HFFc6 (cell line): Measurements from ENCODE around the gene SESN3. TPM values are rescaled to one million over a fixed set of nuclear protein-coding genes. Genes with fewer than 3 reads are reported as not detected.

Source experiments
- DNase-seq: peaks from one replicate; pipeline ENCODE4 v3.0.0-alpha.2; 2018
- H3K27ac Mint-ChIP-seq: 2 replicates; pipeline ENCODE4 v1.8.0; 2020; ENCODE audit warnings: mild to moderate bottlenecking, mixed read lengths
- H3K27me3 Mint-ChIP-seq: 2 replicates; pipeline ENCODE4 v1.8.0; 2021; ENCODE audit warnings: mild to moderate bottlenecking, moderate library complexity, mixed read lengths; ENCODE audit not compliant: insufficient read depth
- H3K36me3 Mint-ChIP-seq: 2 replicates; pipeline ENCODE4 v1.8.0; 2021; ENCODE audit warnings: low read depth, mixed read lengths
- H3K4me1 Mint-ChIP-seq: 2 replicates; pipeline ENCODE4 v1.8.0; 2020; ENCODE audit warnings: low read depth, mixed read lengths
- H3K4me3 Mint-ChIP-seq: 2 replicates; pipeline ENCODE4 v1.8.0; 2020; ENCODE audit warnings: mild to moderate bottlenecking, moderate library complexity, mixed read lengths
- H3K9me3 Mint-ChIP-seq: 2 replicates; pipeline ENCODE4 v1.8.0; 2020; ENCODE audit warnings: mild to moderate bottlenecking, mixed read lengths
- CTCF ChIP-seq: fragments of 200-600 bp; sonication (generic); IDR thresholded peaks from 2 replicates; pipeline ENCODE4 v1.5.0; 2021; ENCODE audit warnings: antibody characterized with exemption, mild to moderate bottlenecking
- total RNA-seq, 6 experiments: library from RNA; stranded (reverse); fragmentation: NEBNext Ultra II Directional; extraction: Animal tissue kit (Norgen Biotek cat#: 25700); gene quantifications; 2 replicates in 1 of 6; 3 replicates in 5 of 6; pipeline ENCODE4 v1.2.3, GENCODE V29; 2021

The SESN3 gene
- total RNA-seq, 6 experiments from 2014 or later: 0.12 to 0.28 (median 0.21) TPM

- no peak for TF ChIP-seq CTCF
- H3K9me3 Mint-ChIP-seq: no peaks in the 10 kb centered on the region
- H3K4me1 Mint-ChIP-seq: no peaks in the 10 kb centered on the region
- no peak overlapping the region for H3K27ac Mint-ChIP-seq
- H3K36me3 Mint-ChIP-seq: no peaks in the 10 kb centered on the region
- DNase-seq: no peak
- no peaks in the 10 kb centered on the region; the same call in 1 of the 2 replicates for H3K27me3 Mint-ChIP-seq
- H3K4me3 Mint-ChIP-seq: no peak overlapping the region
These were observed 60.7 kb downstream of the SESN3 start for GRCh38 chr11:95170294-95170693.

- H3K27me3 Mint-ChIP-seq: peaks cover 7% of the 10 kb centered on the region
- H3K9me3 Mint-ChIP-seq: no peaks in the 10 kb centered on the region
- H3K4me1 Mint-ChIP-seq: no peaks in the 10 kb centered on the region
- no peaks in the 10 kb centered on the region for H3K36me3 Mint-ChIP-seq
- TF ChIP-seq CTCF: no peak
- no peak overlapping the region for H3K4me3 Mint-ChIP-seq
- no peak for DNase-seq
- no peak overlapping the region for H3K27ac Mint-ChIP-seq
These were observed 64.2 kb downstream of the SESN3 start for GRCh38 chr11:95166781-95167180.

GRCh38 chr11:95165638-95166037 is 65.4 kb downstream of the SESN3 start:
- no peak for DNase-seq

GRCh38 chr11:95163106-95163505 is 67.9 kb downstream of the SESN3 start:
- no peak overlapping the region for H3K4me3 Mint-ChIP-seq
- DNase-seq: no peak
- H3K27ac Mint-ChIP-seq: no peak overlapping the region
- no peak for TF ChIP-seq CTCF
- H3K27me3 Mint-ChIP-seq: peaks cover 16% of the 10 kb centered on the region
- no peaks in the 10 kb centered on the region for H3K4me1 Mint-ChIP-seq
- no peaks in the 10 kb centered on the region for H3K36me3 Mint-ChIP-seq
- no peaks in the 10 kb centered on the region for H3K9me3 Mint-ChIP-seq

More at GRCh38 chr11:95165638-95166037, 65.4 kb downstream of the SESN3 start:
- Mint-ChIP-seq H3K27ac (no peak overlapping the region), H3K36me3 (no peaks in the 10 kb centered on the region), H3K27me3 (peaks cover 9% of the 10 kb centered on the region; the same call in 1 of the 2 replicates), H3K4me3 (no peak overlapping the region), H3K4me1 (no peaks in the 10 kb centered on the region), H3K9me3 (no peaks in the 10 kb centered on the region)
- no peak for TF ChIP-seq CTCF

GRCh38 chr11:95161248-95161647 is 69.8 kb downstream of the SESN3 start:
- H3K9me3 Mint-ChIP-seq: no peaks in the 10 kb centered on the region
- no peaks in the 10 kb centered on the region for H3K36me3 Mint-ChIP-seq
- H3K4me3 Mint-ChIP-seq: no peak overlapping the region
- H3K27ac Mint-ChIP-seq: no peak overlapping the region
- peaks cover 20% of the 10 kb centered on the region for H3K27me3 Mint-ChIP-seq
- no peak for TF ChIP-seq CTCF
- DNase-seq: no peak
- H3K4me1 Mint-ChIP-seq: no peaks in the 10 kb centered on the region

GRCh38 chr11:95157824-95158223 is 73.2 kb downstream of the SESN3 start:
- no peaks in the 10 kb centered on the region for H3K36me3 Mint-ChIP-seq
- no peak for TF ChIP-seq CTCF
- H3K9me3 Mint-ChIP-seq: no peaks in the 10 kb centered on the region
- H3K27me3 Mint-ChIP-seq: peaks cover 14% of the 10 kb centered on the region
- no peak overlapping the region for H3K4me3 Mint-ChIP-seq
- DNase-seq: no peak
- H3K4me1 Mint-ChIP-seq: no peaks in the 10 kb centered on the region
- no peak overlapping the region for H3K27ac Mint-ChIP-seq
